K562 (cell line): Measurements from ENCODE around the gene PAN2. TPM values are rescaled to one million over a fixed set of nuclear protein-coding genes. Genes with fewer than 3 reads are reported as not detected.

Experiments used
- BRCA1 ChIP-seq, 2 experiments: fragments of 450-650 bp in 1 of 2; sonication (generic) in 1 of 2; formaldehyde crosslinking in 1 of 2; IDR thresholded peaks; 2 replicates each; pipeline versions ENCODE4 v1.5.0 to v1.6.1; 2017 to 2020; ENCODE audit warnings: mild to moderate bottlenecking in 1 of 2, missing genetic modification reagents in 1 of 2
- CBFA2T3 ChIP-seq: fragments of 450-650 bp; IDR thresholded peaks from 2 replicates; pipeline ENCODE4 v1.6.1; 2017
- CBX2 ChIP-seq: fragments of 200-600 bp; sonication (generic); IDR thresholded peaks from one replicate; pipeline ENCODE4 v1.6.1; 2012; ENCODE audit warnings: mild to moderate bottlenecking, low read length, inconsistent platforms; ENCODE audit not compliant: insufficient read depth, poor library complexity, severe bottlenecking
- CREBBP ChIP-seq: IDR thresholded peaks from one replicate; pipeline ENCODE4 v1.6.1; 2012; ENCODE audit warnings: low read depth, mild to moderate bottlenecking, control low read depth, inconsistent platforms, low read length
- EP300 ChIP-seq: IDR thresholded peaks from 2 replicates; pipeline ENCODE4 v1.6.1; 2012; ENCODE audit warnings: low read length, improper control_type of control experiment
- ETV6 ChIP-seq, 3 experiments: fragments of 150-350 bp in 1 of 3; sonication (generic) in 1 of 3; formaldehyde crosslinking in 1 of 3; IDR thresholded peaks; 2 replicates each; pipeline versions ENCODE4 v1.6.1 to v1.8.0; 2014 to 2022; ENCODE audit warnings: borderline replicate concordance in 2 of 3, low read depth in 2 of 3, antibody characterized with exemption in 1 of 3, low read length in 1 of 3, mild to moderate bottlenecking in 1 of 3, missing genetic modification reagents in 1 of 3
- HDAC8 ChIP-seq: fragments of 450-650 bp; IDR thresholded peaks from 2 replicates; pipeline ENCODE4 v1.6.1; 2016; ENCODE audit warnings: mild to moderate bottlenecking, missing genetic modification characterization, moderate library complexity, missing compliant biosample characterization
- LCOR ChIP-seq: sonication (generic); formaldehyde crosslinking; IDR thresholded peaks from 2 replicates; pipeline ENCODE4 v1.8.0; 2022; ENCODE audit warnings: mild to moderate bottlenecking, missing genetic modification reagents
- MCM2 ChIP-seq: fragments of 450-650 bp; IDR thresholded peaks from 2 replicates; pipeline ENCODE4 v1.6.1; 2017; ENCODE audit warnings: low read depth, mild to moderate bottlenecking
- NBN ChIP-seq: fragments of 450-650 bp; IDR thresholded peaks from 2 replicates; pipeline ENCODE4 v1.6.1; 2016; ENCODE audit warnings: low read depth, mild to moderate bottlenecking
- PRMT5 ChIP-seq: sonication (generic); formaldehyde crosslinking; IDR thresholded peaks from 2 replicates; pipeline ENCODE4 v1.5.0; 2020; ENCODE audit warnings: missing genetic modification reagents
- SRSF1 ChIP-seq: fragments of 200-400 bp; formaldehyde crosslinking; IDR thresholded peaks from 2 replicates; pipeline ENCODE4 v1.6.1; 2017; ENCODE audit warnings: mild to moderate bottlenecking, low read depth, low read length, moderate library complexity
- TCF7 ChIP-seq: sonication (generic); IDR thresholded peaks from 2 replicates; pipeline ENCODE4 v1.6.1; 2016; ENCODE audit warnings: antibody characterized with exemption, borderline replicate concordance
- ZFP1 ChIP-seq: fragments of 450-650 bp; formaldehyde crosslinking; IDR thresholded peaks from 2 replicates; pipeline ENCODE4 v1.4.0; 2020; ENCODE audit warnings: mild to moderate bottlenecking, mixed read lengths
- ZNF408 ChIP-seq: fragments of 250-450 bp; sonication (Bioruptor Pico); IDR thresholded peaks from 2 replicates; pipeline ENCODE4 v1.4.0; 2020; ENCODE audit warnings: low read depth, mild to moderate bottlenecking, moderate library complexity
- polyA plus RNA-seq, 8 experiments: library from polyadenylated mRNA; depleted of rRNA in 4 of 8; stranded (reverse) in 5 of 8; unstranded in 3 of 8; fragments of >200 nt; fragmentation: Nextera tagmentation in 2 of 8; fragmentation: Illumina TruSeq in 1 of 8; extraction: Ambion mirVana in 2 of 8; extraction: Trizol in 1 of 8; gene quantifications; 2 replicates each; pipeline versions ENCODE4 v1.2.1 to v1.2.3, GENCODE V29; 2011 to 2014; ENCODE audit warnings: inconsistent platforms in 1 of 8, missing spikeins in 1 of 8
- total RNA-seq, 7 experiments: library from RNA; depleted of rRNA in 6 of 7; stranded (reverse); fragments of >200 nt in 6 of 7; fragmentation: Illumina TruSeq in 2 of 7; extraction: Trizol in 2 of 7; gene quantifications; 2 replicates each; pipeline versions ENCODE4 v1.2.1 to v1.2.3, GENCODE V29; 2011 to 2021; ENCODE audit warnings: low replicate concordance in 1 of 7
- TF ChIP-seq, protein P1 (sequence below): fragments of 450-650 bp; IDR thresholded peaks from 2 replicates; pipeline ENCODE4 v1.6.1; 2016; ENCODE audit warnings: low read depth, mild to moderate bottlenecking, moderate library complexity
- TF ChIP-seq, protein P2 (sequence below), 2 experiments: fragments of 450-650 bp; conservative IDR thresholded peaks; 2 replicates each; pipeline ENCODE4 v1.6.1; 2017; ENCODE audit warnings: mild to moderate bottlenecking in 2 of 2, moderate library complexity in 2 of 2
- TF ChIP-seq, protein P3 (sequence below): fragments of 200-400 bp; formaldehyde crosslinking; IDR thresholded peaks from 2 replicates; pipeline ENCODE4 v1.6.1; 2017; ENCODE audit warnings: mild to moderate bottlenecking, low read depth, low read length, moderate library complexity
- TF ChIP-seq, protein P4 (sequence below): fragments of 450-650 bp; IDR thresholded peaks from 2 replicates; pipeline ENCODE4 v1.7.0; 2016; ENCODE audit warnings: borderline replicate concordance
- TF ChIP-seq, protein P5 (sequence below): fragments of 250-450 bp; sonication (Bioruptor Pico); IDR thresholded peaks from 2 replicates; pipeline ENCODE4 v1.8.0; 2021; ENCODE audit warnings: borderline replicate concordance, mild to moderate bottlenecking, moderate library complexity; ENCODE audit not compliant: poor library complexity, severe bottlenecking

The PAN2 gene
- total and polyA plus RNA-seq, 9 of the 15 experiments (the other 6 are each of a cell fraction or from before 2014, with no cell fraction given), result 15.0 to 66.1 (median 25.9) TPM

DNA sequence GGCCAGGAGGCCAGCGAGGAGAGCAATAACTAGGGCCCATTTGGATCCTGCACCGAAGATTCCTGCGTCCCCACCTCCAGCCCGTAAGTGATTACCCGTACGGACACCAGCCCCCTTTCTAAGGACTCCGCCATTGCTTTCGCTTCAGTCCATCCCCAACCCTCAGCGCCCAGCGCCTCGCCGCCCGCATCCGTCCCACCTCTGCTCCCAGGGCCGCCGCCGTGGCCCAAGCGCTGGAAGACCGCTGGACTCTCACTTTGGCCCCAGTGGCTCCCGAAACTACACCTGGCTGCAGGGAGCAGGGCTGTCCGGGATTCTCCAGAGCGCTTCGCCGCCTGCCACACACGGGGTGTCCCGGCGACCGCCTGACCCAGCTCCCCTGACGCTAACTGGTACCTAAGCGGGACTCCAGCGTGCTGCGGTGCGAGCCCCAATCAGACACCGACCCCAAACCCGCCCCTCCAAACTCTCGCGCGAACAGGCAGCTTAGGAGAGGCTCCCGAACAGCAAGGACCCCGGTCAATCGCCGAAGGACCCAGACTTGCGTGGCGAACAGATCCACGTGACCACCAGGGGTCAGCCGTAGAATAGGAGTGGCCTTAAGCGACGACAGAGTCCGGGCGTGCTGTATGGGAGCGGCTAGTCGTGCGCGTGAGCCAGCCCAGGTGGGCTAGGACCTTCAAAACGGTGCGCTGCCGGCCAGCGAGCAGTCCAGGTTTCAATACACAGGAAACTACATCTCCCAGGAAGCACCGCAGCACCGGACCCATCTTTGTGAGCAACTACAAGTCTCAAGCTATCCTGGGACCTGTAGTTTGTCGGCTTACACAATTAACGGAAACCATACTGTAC, 18.0 kb downstream of the PAN2 start, which contains the start of gene CNPY2 (continued):
- TF ChIP-seq, protein P1, sequence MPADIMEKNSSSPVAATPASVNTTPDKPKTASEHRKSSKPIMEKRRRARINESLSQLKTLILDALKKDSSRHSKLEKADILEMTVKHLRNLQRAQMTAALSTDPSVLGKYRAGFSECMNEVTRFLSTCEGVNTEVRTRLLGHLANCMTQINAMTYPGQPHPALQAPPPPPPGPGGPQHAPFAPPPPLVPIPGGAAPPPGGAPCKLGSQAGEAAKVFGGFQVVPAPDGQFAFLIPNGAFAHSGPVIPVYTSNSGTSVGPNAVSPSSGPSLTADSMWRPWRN, result no peak
- no peak for TF ChIP-seq BRCA1 (IDR thresholded peaks at IDR 0.05)
- TF ChIP-seq BRCA1 (CRISPR knock-in tag; IDR thresholded peaks at IDR 0.05), result no peak
- TF ChIP-seq, protein P2, sequence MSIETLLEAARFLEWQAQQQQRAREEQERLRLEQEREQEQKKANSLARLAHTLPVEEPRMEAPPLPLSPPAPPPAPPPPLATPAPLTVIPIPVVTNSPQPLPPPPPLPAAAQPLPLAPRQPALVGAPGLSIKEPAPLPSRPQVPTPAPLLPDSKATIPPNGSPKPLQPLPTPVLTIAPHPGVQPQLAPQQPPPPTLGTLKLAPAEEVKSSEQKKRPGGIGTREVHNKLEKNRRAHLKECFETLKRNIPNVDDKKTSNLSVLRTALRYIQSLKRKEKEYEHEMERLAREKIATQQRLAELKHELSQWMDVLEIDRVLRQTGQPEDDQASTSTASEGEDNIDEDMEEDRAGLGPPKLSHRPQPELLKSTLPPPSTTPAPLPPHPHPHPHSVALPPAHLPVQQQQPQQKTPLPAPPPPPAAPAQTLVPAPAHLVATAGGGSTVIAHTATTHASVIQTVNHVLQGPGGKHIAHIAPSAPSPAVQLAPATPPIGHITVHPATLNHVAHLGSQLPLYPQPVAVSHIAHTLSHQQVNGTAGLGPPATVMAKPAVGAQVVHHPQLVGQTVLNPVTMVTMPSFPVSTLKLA (conservative IDR thresholded peaks at IDR 0.05), result peak; percentile 90 to 95
- peak; percentile 90 for TF ChIP-seq LCOR
- TF ChIP-seq CBFA2T3, result no peak
- no peak for TF ChIP-seq MCM2
- TF ChIP-seq PRMT5 (CRISPR knock-in tag), result no peak
- no peak for TF ChIP-seq ZNF408 (CRISPR knock-in tag)
- no peak for TF ChIP-seq EP300
- no peak for TF ChIP-seq ETV6 (IDR thresholded peaks at IDR 0.05; ENCODE audit: borderline replicate concordance in 1 of 2, low read depth in 2 of 2, low read length in 1 of 2)
- no peak for TF ChIP-seq ETV6 (CRISPR knock-in tag; IDR thresholded peaks at IDR 0.05; ENCODE audit: borderline replicate concordance)
- TF ChIP-seq SRSF1, result no peak
- no peak for TF ChIP-seq CREBBP
- no peak for TF ChIP-seq TCF7
- TF ChIP-seq, protein P3, sequence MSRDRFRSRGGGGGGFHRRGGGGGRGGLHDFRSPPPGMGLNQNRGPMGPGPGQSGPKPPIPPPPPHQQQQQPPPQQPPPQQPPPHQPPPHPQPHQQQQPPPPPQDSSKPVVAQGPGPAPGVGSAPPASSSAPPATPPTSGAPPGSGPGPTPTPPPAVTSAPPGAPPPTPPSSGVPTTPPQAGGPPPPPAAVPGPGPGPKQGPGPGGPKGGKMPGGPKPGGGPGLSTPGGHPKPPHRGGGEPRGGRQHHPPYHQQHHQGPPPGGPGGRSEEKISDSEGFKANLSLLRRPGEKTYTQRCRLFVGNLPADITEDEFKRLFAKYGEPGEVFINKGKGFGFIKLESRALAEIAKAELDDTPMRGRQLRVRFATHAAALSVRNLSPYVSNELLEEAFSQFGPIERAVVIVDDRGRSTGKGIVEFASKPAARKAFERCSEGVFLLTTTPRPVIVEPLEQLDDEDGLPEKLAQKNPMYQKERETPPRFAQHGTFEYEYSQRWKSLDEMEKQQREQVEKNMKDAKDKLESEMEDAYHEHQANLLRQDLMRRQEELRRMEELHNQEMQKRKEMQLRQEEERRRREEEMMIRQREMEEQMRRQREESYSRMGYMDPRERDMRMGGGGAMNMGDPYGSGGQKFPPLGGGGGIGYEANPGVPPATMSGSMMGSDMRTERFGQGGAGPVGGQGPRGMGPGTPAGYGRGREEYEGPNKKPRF, result no peak
- TF ChIP-seq, protein P4, sequence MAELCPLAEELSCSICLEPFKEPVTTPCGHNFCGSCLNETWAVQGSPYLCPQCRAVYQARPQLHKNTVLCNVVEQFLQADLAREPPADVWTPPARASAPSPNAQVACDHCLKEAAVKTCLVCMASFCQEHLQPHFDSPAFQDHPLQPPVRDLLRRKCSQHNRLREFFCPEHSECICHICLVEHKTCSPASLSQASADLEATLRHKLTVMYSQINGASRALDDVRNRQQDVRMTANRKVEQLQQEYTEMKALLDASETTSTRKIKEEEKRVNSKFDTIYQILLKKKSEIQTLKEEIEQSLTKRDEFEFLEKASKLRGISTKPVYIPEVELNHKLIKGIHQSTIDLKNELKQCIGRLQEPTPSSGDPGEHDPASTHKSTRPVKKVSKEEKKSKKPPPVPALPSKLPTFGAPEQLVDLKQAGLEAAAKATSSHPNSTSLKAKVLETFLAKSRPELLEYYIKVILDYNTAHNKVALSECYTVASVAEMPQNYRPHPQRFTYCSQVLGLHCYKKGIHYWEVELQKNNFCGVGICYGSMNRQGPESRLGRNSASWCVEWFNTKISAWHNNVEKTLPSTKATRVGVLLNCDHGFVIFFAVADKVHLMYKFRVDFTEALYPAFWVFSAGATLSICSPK, result no peak
- no peak for TF ChIP-seq ZFP1 (CRISPR knock-in tag)
- TF ChIP-seq HDAC8 (tag), result no peak
- TF ChIP-seq NBN, result 0 out of 2 replicates have a peak, but pooled peaks have one; percentile 37
- TF ChIP-seq CBX2, result no peak
- TF ChIP-seq, protein P5, sequence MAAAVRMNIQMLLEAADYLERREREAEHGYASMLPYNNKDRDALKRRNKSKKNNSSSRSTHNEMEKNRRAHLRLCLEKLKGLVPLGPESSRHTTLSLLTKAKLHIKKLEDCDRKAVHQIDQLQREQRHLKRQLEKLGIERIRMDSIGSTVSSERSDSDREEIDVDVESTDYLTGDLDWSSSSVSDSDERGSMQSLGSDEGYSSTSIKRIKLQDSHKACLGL (CRISPR knock-in tag), result no peak
